ENCODE results near the gene GRPEL1.
A peak's percentile ranks its signal among the peaks of the same experiment; 100 is the strongest.
"Not testable (repeated sequence)": the region's sequence is repeated elsewhere in the genome, so short reads cannot be mapped to it uniquely, and the experiment has no call there.

Gene GRPEL1

GRCh38 chr4:7067452-7068278 lies at the start of gene GRPEL1:
TSS of gene GRPEL1 (minus strand) at chr4:7068064. CDS start at chr4:7068032, 32 bp downstream.
- peak; percentile 99 to 100 for DNase-seq (ENCODE audit: low read depth in 2 of 2)

GRCh38 chr4:7116705-7117104 lies 48.8 kb upstream of the GRPEL1 start:
- DNase-seq (ENCODE audit: low read depth in 2 of 2): no peak

- DNase-seq (ENCODE audit: low read depth in 2 of 2): no peak
These were observed 47.9 kb upstream of the GRPEL1 start for GRCh38 chr4:7115557-7116340.

DNA sequence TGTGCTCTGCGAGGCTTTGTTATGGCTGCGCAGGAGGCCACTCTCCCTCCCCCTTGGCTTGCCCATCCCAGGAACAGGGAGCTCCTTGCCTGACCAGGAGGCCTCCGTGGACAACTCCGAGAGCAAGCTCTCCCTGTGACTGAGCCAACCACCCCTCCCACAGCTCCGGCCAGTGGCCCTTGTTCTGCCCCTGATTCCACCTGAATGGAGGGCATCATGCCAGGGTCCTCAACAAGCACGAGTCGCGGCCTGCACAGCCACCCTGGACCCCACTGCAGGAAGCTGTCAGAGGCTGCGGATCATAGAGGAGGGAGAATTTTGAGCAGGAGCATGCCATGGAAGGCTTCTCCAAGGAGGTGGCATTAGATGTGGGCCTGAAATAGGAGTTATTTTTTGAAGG lies 44.8 kb upstream of the GRPEL1 start:
- no peak for DNase-seq (ENCODE audit: low read depth in 2 of 2)

DNA sequence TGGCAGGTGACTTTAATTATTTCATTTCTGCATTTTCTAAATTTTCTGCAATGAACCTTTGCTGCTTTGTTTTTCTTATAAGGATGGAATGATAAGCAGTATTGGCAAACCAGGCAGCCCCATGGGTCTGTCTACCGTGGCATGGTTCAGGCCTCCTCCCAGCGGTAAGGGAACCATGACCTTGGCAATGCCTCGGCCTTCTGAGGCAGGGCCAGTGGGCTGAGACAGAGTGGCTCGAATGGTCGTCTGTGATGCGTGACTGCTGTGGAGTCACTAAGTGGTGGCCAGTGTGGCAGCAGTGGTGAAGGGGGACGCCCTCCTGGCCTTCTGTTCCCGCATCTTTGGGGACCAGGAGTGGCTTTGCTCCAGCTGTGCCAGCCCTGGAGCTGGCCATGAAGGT lies 43.6 kb upstream of the GRPEL1 start:
- DNase-seq (ENCODE audit: low read depth in 2 of 2): no peak

- DNase-seq (ENCODE audit: low read depth in 2 of 2): no peak
These were observed 42.7 kb upstream of the GRPEL1 start for GRCh38 chr4:7110546-7110945.

DNA sequence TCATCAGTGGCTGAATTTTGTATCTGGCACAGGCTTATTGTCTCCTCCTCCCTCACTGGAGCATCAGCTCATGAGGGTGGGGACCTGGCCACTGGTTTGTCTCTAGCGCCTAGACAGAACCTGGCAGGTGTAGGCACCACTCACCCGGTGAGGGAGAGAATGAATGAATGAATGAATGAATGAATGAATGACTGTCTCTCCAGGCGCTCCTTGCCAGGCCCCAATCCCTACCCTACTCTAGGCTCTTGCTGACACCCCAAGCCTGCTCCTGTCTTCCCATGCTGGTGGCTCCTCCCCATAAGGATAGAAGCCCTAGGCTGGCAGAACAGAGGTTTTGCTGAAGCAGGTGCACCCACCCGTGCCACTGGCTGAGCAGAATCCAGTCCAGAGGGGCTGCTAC lies 41.3 kb upstream of the GRPEL1 start:
- no peak for DNase-seq (ENCODE audit: low read depth in 2 of 2)

- no peak for DNase-seq (ENCODE audit: low read depth in 2 of 2)
These were observed 40.8 kb upstream of the GRPEL1 start for GRCh38 chr4:7108660-7109059.

DNA sequence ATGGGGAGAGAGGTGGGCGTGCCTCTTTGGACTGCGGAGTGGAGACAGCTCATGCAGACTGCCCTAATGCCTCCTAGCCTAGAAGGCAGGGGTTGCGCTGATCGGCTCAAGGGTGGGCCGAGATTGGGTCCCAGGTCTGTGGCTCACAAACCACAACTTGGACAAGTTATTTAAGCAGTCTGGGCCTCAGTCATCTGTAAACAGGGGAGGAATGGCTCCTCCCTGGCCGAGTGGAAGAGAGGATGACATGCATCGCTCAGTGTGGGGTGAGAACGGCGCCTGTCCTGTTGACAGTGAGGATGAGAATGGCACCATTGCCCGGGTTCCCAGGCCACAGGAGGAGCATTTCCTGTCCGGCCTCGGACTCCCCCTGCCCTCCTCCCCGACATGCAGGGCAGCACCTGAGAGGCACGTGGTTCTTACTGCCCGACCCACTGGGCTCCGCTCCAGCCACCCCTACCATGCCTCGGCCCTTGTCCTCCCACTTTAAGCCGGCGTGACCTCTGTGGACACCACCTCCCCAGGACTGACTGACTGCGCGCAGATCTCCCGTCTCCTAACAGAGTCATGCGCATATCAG lies 40.3 kb upstream of the GRPEL1 start:
- no peak for DNase-seq (ENCODE audit: low read depth in 2 of 2)

GRCh38 chr4:7107166-7107905 lies 39.5 kb upstream of the GRPEL1 start:
- DNase-seq (ENCODE audit: low read depth in 2 of 2): no peak

DNA sequence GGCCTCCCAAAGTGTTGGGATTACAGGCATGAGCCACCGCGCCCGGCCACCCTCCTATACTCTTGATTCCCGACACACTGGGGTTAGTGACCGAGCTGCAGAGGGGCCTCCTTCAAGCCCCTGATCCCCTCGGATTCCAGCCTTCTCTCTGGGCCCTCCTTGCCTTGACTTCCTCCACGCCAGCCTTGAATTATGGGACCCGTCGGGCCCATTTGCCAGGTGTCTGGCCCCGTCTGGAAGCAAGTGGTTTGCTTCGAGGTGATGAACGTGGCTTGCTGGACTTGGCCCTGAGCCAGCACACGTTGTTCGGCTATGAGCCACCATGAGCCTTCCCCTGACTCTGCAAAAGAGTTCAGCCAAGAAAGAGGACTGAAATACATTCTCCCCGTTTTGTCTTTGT lies 37.4 kb upstream of the GRPEL1 start:
- no peak for DNase-seq (ENCODE audit: low read depth in 2 of 2)

- no peak for DNase-seq (ENCODE audit: low read depth in 2 of 2)
These were observed 36.6 kb upstream of the GRPEL1 start for GRCh38 chr4:7104366-7105031.

DNA sequence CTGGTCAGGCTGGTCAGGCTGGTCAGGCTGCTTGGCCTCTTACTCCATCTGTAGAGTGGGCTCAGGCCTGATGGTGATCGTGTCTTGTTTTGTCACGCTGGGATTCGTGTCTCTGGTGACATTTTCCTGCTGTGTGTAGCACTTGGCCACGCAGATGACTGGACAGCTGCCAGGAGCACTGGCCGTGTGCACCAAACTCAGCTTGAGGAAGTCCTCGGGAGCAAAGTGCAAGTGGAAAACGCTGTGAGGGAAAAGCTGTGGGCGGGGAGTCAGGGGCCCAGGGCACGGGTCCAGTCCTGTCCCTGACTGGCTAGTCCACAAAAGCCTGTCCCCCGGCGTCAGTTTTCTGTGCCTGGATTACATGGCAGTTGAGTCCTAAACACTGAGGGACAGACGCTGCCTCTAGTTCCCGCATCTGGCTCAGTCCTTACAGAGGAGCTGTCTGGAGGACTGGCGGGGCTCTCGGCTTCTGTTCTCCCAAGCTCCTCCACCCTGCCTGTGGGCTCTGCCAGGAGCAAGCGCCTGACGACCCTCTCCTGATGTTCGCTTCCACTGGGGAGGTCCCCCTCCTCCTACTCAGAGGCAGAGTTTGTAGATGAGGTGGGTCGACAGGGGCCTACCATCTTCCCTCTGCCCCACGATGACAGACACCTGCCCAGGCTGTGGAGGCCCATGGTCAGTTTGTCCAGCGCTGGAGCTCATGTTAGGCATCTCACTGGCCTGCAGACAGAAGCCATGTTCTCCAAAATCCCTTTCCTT lies 35.9 kb upstream of the GRPEL1 start:
- no peak for DNase-seq (ENCODE audit: low read depth in 2 of 2)

- DNase-seq (ENCODE audit: low read depth in 2 of 2): peak; percentile 50 to 71
These were observed 35.3 kb upstream of the GRPEL1 start for GRCh38 chr4:7103031-7103606.

GRCh38 chr4:7102516-7102909 lies 34.6 kb upstream of the GRPEL1 start:
- not testable (repeated sequence) for DNase-seq (ENCODE audit: low read depth in 2 of 2)

- peak in 1 of 2 donors; percentile 32 for DNase-seq (ENCODE audit: low read depth in 2 of 2)
These were observed 34.0 kb upstream of the GRPEL1 start for GRCh38 chr4:7101692-7102515.

GRCh38 chr4:7096236-7096635 lies 28.4 kb upstream of the GRPEL1 start:
- no peak for DNase-seq (ENCODE audit: low read depth in 2 of 2)

DNA sequence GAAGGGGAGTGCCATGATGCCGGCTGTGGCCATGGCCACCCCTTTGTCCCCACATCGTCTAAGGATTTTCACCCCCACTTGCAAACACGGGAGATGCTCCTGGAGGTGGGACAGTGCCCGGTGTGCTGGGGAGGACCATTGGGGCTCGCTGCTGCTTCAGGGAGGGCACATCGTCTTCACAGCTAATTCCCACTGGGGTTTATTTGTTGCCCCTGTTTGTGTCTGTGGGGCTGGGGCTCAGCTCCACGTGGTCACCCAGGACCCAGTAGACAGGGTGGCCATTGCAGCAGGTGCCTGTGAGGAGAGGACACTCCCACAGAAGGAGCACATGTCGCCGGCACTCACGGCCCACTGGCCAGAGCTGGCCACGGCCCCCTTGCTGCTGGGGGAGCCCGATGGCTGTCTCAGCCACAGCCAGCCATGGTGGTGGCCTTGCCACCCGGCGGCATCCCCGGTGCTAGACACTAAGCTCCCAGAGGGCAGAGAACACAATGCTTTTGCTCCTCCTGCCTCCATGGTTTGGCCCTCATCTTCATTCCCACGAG lies 27.8 kb upstream of the GRPEL1 start:
- no peak for DNase-seq (ENCODE audit: low read depth in 2 of 2)

DNA sequence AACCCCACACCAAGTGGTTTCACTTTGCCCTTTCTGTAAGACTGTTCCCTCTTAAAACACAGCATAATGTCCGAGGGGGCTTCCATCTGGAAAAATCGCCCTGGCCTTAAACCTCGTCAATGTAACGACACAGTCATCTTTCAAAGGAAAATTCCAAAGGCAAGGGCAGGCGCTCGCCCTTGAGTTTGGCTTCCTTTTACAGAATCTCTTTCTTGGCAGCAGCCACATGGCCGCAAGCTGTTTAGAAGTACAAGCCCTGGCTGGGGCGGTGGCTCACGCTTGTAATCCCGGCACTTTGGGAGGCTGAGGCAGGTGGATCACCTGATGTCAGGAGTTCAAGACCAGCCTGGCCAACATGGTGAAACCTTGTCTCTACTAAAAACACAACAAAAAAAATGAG lies 27.1 kb upstream of the GRPEL1 start:
- no peak for DNase-seq (ENCODE audit: low read depth in 2 of 2)

Data from stimulated activated CD4-positive, alpha-beta T cell treated with anti-CD3 and anti-CD28 coated beads, Interleukin-1b, Interleukin-23, amount 100 ng/mL, for 1 hour (primary cell).